ENCODE measurements around the gene KIF6. TPM values are rescaled to one million over a fixed set of nuclear protein-coding genes. Genes with fewer than 3 reads are reported as not detected.

Gene KIF6
- total and polyA plus RNA-seq, 2 of the 8 experiments (the other 6 are each of a cell fraction or from before 2014, with no cell fraction given), result 0.53 to 0.65 TPM

DNA sequence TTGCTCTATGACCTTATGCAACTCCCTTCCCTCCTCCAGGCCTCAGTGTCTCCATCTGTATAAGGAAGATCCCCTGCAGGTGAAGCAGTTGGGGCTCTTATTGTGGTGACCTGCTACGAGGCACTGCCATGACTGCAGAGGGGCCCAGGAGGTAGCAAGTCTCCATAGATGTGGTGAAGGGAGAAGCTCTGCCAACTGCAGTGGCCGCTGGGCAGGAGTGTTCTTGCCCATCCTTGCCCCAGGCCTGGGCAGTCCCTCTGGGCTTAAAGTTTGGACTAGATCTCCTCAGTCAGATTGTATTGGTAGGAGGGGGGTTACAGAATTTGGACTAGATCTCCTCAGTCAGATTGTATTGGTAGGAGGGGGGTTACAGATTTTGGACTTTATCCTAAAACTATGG lies 423.2 kb downstream of the KIF6 start (continued):
- TF ChIP-seq, protein P1, sequence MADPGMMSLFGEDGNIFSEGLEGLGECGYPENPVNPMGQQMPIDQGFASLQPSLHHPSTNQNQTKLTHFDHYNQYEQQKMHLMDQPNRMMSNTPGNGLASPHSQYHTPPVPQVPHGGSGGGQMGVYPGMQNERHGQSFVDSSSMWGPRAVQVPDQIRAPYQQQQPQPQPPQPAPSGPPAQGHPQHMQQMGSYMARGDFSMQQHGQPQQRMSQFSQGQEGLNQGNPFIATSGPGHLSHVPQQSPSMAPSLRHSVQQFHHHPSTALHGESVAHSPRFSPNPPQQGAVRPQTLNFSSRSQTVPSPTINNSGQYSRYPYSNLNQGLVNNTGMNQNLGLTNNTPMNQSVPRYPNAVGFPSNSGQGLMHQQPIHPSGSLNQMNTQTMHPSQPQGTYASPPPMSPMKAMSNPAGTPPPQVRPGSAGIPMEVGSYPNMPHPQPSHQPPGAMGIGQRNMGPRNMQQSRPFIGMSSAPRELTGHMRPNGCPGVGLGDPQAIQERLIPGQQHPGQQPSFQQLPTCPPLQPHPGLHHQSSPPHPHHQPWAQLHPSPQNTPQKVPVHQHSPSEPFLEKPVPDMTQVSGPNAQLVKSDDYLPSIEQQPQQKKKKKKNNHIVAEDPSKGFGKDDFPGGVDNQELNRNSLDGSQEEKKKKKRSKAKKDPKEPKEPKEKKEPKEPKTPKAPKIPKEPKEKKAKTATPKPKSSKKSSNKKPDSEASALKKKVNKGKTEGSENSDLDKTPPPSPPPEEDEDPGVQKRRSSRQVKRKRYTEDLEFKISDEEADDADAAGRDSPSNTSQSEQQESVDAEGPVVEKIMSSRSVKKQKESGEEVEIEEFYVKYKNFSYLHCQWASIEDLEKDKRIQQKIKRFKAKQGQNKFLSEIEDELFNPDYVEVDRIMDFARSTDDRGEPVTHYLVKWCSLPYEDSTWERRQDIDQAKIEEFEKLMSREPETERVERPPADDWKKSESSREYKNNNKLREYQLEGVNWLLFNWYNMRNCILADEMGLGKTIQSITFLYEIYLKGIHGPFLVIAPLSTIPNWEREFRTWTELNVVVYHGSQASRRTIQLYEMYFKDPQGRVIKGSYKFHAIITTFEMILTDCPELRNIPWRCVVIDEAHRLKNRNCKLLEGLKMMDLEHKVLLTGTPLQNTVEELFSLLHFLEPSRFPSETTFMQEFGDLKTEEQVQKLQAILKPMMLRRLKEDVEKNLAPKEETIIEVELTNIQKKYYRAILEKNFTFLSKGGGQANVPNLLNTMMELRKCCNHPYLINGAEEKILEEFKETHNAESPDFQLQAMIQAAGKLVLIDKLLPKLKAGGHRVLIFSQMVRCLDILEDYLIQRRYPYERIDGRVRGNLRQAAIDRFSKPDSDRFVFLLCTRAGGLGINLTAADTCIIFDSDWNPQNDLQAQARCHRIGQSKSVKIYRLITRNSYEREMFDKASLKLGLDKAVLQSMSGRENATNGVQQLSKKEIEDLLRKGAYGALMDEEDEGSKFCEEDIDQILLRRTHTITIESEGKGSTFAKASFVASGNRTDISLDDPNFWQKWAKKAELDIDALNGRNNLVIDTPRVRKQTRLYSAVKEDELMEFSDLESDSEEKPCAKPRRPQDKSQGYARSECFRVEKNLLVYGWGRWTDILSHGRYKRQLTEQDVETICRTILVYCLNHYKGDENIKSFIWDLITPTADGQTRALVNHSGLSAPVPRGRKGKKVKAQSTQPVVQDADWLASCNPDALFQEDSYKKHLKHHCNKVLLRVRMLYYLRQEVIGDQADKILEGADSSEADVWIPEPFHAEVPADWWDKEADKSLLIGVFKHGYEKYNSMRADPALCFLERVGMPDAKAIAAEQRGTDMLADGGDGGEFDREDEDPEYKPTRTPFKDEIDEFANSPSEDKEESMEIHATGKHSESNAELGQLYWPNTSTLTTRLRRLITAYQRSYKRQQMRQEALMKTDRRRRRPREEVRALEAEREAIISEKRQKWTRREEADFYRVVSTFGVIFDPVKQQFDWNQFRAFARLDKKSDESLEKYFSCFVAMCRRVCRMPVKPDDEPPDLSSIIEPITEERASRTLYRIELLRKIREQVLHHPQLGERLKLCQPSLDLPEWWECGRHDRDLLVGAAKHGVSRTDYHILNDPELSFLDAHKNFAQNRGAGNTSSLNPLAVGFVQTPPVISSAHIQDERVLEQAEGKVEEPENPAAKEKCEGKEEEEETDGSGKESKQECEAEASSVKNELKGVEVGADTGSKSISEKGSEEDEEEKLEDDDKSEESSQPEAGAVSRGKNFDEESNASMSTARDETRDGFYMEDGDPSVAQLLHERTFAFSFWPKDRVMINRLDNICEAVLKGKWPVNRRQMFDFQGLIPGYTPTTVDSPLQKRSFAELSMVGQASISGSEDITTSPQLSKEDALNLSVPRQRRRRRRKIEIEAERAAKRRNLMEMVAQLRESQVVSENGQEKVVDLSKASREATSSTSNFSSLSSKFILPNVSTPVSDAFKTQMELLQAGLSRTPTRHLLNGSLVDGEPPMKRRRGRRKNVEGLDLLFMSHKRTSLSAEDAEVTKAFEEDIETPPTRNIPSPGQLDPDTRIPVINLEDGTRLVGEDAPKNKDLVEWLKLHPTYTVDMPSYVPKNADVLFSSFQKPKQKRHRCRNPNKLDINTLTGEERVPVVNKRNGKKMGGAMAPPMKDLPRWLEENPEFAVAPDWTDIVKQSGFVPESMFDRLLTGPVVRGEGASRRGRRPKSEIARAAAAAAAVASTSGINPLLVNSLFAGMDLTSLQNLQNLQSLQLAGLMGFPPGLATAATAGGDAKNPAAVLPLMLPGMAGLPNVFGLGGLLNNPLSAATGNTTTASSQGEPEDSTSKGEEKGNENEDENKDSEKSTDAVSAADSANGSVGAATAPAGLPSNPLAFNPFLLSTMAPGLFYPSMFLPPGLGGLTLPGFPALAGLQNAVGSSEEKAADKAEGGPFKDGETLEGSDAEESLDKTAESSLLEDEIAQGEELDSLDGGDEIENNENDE (IDR thresholded peaks at IDR 0.05; ENCODE audit: insufficient replicate concordance, low read length), result no peak

Measured in H1 (cell line).